Neutrophil (primary cell): ENCODE data around the gene SH3D19.

Experiments used
- H3K27ac ChIP-seq: fragments of 200-600 bp; sonication (generic); 2 replicates; pipeline ENCODE4 v1.5.1; 2016; ENCODE audit warnings: mild to moderate bottlenecking, moderate library complexity
- H3K27me3 ChIP-seq: fragments of 200-600 bp; sonication (generic); 2 replicates; pipeline ENCODE4 v1.6.0; 2016; ENCODE audit warnings: mild to moderate bottlenecking
- H3K36me3 ChIP-seq: fragments of 200-600 bp; sonication (generic); 2 replicates; pipeline ENCODE4 v1.5.1; 2017
- H3K4me1 ChIP-seq, 2 experiments: fragments of 200-600 bp in 1 of 2; sonication (generic) in 1 of 2; 1 replicate in 1 of 2; 2 replicates in 1 of 2; pipeline versions ENCODE4 v1.5.1 to v1.6.1; 2013 to 2016; ENCODE audit warnings: low read depth in 1 of 2, low read length in 1 of 2, mild to moderate bottlenecking in 1 of 2, moderate library complexity in 1 of 2; ENCODE audit not compliant: control insufficient read depth in 1 of 2, insufficient read depth in 1 of 2
- H3K4me3 ChIP-seq, 2 experiments: fragments of 200-600 bp in 1 of 2; sonication (generic) in 1 of 2; 1 replicate in 1 of 2; 2 replicates in 1 of 2; pipeline ENCODE4 v1.5.1; 2013 to 2016; ENCODE audit warnings: low read depth in 1 of 2, low read length in 1 of 2, mild to moderate bottlenecking in 1 of 2, moderate library complexity in 1 of 2
- H3K9me3 ChIP-seq: fragments of 200-600 bp; sonication (generic); 2 replicates; pipeline ENCODE4 v1.5.1; 2016
- TF ChIP-seq, protein P1 (sequence below): fragments of 200-600 bp; sonication (generic); IDR thresholded peaks from 2 replicates; pipeline ENCODE4 v1.5.1; 2016; ENCODE audit warnings: antibody characterized with exemption

The SH3D19 gene

GRCh38 chr4:151344948-151345347 lies 19.5 kb upstream of the SH3D19 start:
- Histone ChIP-seq H3K36me3 (no peaks in the 10 kb centered on the region), H3K27me3 (peaks cover 13% of the 10 kb centered on the region), H3K27ac (no peak overlapping the region), H3K9me3 (no peaks in the 10 kb centered on the region), H3K4me3 (no peak overlapping the region), H3K4me1 (peaks cover 0 to 10% of the 10 kb centered on the region in 2 experiments)
- TF ChIP-seq, protein P1, sequence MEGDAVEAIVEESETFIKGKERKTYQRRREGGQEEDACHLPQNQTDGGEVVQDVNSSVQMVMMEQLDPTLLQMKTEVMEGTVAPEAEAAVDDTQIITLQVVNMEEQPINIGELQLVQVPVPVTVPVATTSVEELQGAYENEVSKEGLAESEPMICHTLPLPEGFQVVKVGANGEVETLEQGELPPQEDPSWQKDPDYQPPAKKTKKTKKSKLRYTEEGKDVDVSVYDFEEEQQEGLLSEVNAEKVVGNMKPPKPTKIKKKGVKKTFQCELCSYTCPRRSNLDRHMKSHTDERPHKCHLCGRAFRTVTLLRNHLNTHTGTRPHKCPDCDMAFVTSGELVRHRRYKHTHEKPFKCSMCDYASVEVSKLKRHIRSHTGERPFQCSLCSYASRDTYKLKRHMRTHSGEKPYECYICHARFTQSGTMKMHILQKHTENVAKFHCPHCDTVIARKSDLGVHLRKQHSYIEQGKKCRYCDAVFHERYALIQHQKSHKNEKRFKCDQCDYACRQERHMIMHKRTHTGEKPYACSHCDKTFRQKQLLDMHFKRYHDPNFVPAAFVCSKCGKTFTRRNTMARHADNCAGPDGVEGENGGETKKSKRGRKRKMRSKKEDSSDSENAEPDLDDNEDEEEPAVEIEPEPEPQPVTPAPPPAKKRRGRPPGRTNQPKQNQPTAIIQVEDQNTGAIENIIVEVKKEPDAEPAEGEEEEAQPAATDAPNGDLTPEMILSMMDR = no peak

DNA sequence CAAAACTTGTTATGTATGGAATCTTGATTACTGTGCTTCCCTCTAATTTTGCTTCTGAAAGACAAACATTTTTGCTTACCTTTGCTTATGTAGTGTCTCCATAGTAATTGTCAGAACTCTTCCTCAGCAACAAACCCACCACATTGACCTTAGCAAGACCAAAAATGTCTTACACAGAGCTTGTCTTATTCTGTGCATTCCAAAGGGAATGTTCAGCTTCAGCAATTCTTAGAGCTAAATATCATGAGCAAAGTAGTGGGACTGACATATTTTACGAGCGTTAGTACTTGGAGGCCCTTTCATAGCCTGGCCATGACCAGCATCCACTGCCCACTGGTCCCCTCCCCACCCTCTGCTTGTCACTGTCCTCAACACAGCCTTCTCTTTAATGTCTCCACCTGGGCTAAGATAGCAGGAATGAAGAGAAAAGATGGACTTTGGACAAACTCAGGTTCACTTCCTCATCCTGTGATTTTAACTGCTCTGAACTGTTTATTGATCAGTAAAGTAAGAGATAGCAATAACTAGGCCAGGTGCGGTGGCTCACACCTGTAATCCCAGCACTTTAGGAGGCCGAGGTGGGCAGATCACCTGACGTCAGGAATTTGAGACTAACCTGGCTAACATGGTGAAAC lies 15.5 kb upstream of the SH3D19 start:
- TF ChIP-seq, protein P1 = no peak
- no peak overlapping the region for H3K4me3 ChIP-seq
- no peaks in the 10 kb centered on the region for H3K4me1 ChIP-seq
- no peaks in the 10 kb centered on the region for H3K9me3 ChIP-seq
- H3K27me3 ChIP-seq = peaks cover 16% of the 10 kb centered on the region
- H3K27ac ChIP-seq = no peak overlapping the region
- H3K36me3 ChIP-seq = no peaks in the 10 kb centered on the region

- no peaks in the 10 kb centered on the region for H3K9me3 ChIP-seq
- H3K4me1 ChIP-seq = no peaks in the 10 kb centered on the region
- H3K36me3 ChIP-seq = no peaks in the 10 kb centered on the region
- no peak overlapping the region for H3K27ac ChIP-seq
- peaks cover 7% of the 10 kb centered on the region for H3K27me3 ChIP-seq
- TF ChIP-seq, protein P1 = no peak
- no peak overlapping the region for H3K4me3 ChIP-seq
These were observed 14.1 kb upstream of the SH3D19 start for GRCh38 chr4:151339467-151339866.

- Histone ChIP-seq H3K36me3 (no peaks in the 10 kb centered on the region), H3K9me3 (no peaks in the 10 kb centered on the region), H3K27ac (no peak overlapping the region), H3K27me3 (peaks cover 40% of the 10 kb centered on the region), H3K4me1 (no peaks in the 10 kb centered on the region), H3K4me3 (no peak overlapping the region)
- TF ChIP-seq, protein P1 = no peak
These were observed 6.1 kb upstream of the SH3D19 start for GRCh38 chr4:151331276-151332042.

DNA sequence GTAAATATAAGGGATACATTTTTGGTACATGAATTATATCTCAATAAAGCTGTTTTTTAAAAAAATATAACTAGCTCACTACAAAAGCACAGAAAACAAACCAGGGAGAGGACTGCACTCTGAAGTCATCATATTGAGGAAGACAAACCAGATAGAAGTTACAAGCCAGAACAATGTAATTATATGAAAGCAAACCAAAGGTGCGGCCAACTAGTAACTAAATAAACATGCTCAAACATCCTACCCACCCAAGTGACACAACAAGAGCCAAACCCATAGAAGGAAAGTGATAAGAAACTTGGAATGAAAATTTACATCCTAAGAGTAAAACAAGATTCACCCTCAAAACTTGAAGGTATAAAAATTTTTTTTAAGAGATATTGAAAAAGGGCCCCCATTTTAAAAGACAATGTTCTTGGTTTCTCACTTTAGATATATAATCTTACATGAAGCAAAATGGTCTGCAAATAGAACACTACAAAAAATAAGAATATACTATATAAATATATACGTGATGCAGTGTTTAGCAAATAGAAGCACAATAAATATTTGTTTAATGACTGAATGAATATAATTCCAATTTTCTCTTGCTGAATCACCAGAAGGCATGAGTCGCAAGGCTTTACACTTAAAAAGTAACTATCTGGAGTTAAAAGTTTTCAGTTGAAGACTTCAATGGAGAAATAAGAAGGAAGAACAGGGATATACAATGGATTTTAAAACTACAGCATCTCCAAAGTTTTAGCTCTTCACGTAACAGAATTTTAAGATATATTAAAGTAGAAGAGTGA lies 4.0 kb upstream of the SH3D19 start:
- no peaks in the 10 kb centered on the region for H3K36me3 ChIP-seq
- no peaks in the 10 kb centered on the region for H3K9me3 ChIP-seq
- peaks cover 54% of the 10 kb centered on the region for H3K27me3 ChIP-seq
- TF ChIP-seq, protein P1 = no peak
- H3K4me1 ChIP-seq = peaks cover 4 to 10% of the 10 kb centered on the region in 2 experiments
- H3K27ac ChIP-seq = no peak overlapping the region
- H3K4me3 ChIP-seq = no peak overlapping the region
